GM10847 (cell line): ENCODE results near the gene ARHGEF2.

ENCODE experiments used
- POLR2A ChIP-seq: IDR thresholded peaks from 2 replicates; pipeline ENCODE4 v1.6.1; 2011; ENCODE audit not compliant: insufficient read length; ENCODE audit errors: extremely low read depth

The ARHGEF2 gene

GRCh38 chr1:155978973-155979429, 654 bp upstream of the ARHGEF2 start:
- TF ChIP-seq POLR2A: no peak

- no peak for TF ChIP-seq POLR2A
Observed at GRCh38 chr1:155977690-155978324, 540 bp downstream of the ARHGEF2 start.

GRCh38 chr1:155976913-155977689, 1.2 kb downstream of the ARHGEF2 start:
- no peak for TF ChIP-seq POLR2A

GRCh38 chr1:155976062-155976912, 2.1 kb downstream of the ARHGEF2 start:
- TF ChIP-seq POLR2A: no peak

- no peak for TF ChIP-seq POLR2A
Observed at GRCh38 chr1:155975375-155976061, 2.8 kb downstream of the ARHGEF2 start.

- no peak for TF ChIP-seq POLR2A
Observed at GRCh38 chr1:155974208-155975115, 3.9 kb downstream of the ARHGEF2 start.

- TF ChIP-seq POLR2A: no peak
Observed at GRCh38 chr1:155973723-155974122, 4.6 kb downstream of the ARHGEF2 start.

GRCh38 chr1:155971910-155972809, 6.2 kb downstream of the ARHGEF2 start:
- TF ChIP-seq POLR2A: no peak

- TF ChIP-seq POLR2A: no peak
Observed at GRCh38 chr1:155970531-155971167, 7.7 kb downstream of the ARHGEF2 start.

- no peak for TF ChIP-seq POLR2A
Observed at GRCh38 chr1:155969377-155969791, 9.0 kb downstream of the ARHGEF2 start.

GRCh38 chr1:155968670-155969069, 9.7 kb downstream of the ARHGEF2 start:
- TF ChIP-seq POLR2A: no peak

GRCh38 chr1:155968051-155968400, 10.3 kb downstream of the ARHGEF2 start:
- TF ChIP-seq POLR2A: no peak
